ENCODE results near the gene MCRS1.
A peak's percentile ranks its signal among the peaks of the same experiment; 100 is the strongest.

The MCRS1 gene

DNA sequence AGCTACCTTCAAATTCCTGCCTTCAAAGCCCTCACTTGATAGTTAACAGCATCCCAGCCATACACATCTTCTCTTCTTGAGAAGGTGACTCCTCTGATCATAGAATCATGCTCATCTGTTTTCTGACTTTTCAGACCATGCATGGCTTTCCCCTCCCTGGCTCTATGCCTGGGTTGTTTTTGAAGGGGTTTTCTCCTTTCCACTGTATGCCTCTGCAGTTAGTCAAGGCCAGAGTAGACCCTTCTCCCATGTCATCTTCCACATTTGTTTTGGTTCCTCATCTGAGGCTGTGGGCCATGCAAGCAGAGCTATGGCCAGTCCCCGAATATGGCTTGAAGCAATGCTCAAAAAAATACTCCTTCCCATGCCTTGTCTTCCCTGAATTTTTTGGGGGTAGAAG, 14.3 kb upstream of the MCRS1 start:
- no peak for DNase-seq

DNA sequence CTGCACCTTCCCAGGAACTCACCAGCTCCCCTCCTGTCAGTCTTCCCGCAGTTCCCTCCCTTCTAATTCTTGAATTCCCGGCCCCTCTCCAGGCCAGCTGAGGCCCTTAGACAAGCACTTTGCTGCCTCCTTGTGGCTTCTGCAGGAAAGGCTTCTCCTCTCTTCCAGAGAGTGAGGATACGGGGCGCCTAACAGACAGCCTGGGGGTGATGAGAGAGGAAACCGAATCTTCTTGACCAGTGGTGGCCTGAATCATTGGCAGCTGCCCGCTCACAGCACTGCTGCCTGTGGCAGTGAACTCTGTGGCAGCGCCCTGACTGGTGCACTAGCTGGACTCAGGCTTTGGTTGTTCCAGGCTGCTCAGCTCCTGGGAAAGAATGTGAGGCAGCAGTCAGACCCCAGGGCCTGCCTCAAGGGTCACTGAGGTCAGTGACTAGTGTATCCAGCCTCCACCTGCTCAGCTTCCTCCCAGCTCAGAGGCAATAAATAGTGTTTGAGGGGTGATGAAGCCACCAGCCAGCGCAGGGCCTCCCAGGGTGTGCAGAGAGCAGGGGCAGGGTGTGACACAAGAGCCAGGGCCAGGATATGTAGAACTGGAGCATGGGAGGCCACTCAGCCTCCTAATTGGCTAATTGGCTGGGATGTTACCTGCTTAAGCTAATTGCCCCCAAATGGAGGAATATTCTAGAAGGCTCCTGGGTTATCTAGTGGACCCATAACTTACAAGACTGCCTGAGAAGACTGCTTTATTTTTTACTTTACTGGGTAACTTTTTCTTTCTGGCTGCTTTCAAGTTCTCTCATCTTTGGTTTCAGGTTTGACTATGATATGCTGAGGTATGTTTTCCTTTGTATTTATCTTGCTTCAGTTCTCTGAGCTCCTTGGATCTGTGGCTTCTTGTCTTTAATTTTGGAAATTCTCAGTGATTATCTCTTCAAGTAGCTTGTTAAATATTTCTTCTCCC, 12.9 kb upstream of the MCRS1 start:
- DNase-seq, result peak in 1 of 4 experiments; percentile 17

DNA sequence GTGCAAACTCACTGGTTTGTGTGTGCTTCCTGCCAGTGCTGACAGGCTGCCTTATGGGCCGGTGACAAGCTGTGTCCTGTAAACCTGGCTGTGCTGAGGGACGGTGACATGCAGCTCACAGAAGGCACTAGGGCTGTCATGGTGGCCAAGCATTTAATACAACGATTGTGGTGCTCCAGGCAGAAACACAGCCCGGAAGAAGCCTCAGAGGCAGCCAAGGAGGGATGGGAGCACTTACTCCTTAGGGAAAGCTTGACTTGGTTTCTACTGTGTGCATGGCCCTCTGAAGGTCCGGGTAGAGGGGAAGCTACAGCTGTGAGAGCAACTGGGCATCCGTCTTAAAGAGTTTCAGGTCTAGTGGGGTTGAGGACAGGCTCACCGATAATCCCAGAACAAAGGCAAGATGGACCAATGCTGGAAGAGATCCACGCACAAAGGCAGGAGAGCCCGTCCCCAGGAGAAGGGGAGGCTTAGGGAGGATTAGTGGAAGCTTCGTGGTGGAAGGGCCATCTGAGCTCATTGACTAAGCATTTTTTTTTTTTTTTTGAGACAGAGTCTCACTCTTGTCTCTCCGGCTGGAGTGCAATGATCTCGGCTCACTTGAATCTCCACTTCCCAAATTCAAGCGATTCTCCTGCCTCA, 10.7 kb upstream of the MCRS1 start:
- DNase-seq, result no peak

DNA sequence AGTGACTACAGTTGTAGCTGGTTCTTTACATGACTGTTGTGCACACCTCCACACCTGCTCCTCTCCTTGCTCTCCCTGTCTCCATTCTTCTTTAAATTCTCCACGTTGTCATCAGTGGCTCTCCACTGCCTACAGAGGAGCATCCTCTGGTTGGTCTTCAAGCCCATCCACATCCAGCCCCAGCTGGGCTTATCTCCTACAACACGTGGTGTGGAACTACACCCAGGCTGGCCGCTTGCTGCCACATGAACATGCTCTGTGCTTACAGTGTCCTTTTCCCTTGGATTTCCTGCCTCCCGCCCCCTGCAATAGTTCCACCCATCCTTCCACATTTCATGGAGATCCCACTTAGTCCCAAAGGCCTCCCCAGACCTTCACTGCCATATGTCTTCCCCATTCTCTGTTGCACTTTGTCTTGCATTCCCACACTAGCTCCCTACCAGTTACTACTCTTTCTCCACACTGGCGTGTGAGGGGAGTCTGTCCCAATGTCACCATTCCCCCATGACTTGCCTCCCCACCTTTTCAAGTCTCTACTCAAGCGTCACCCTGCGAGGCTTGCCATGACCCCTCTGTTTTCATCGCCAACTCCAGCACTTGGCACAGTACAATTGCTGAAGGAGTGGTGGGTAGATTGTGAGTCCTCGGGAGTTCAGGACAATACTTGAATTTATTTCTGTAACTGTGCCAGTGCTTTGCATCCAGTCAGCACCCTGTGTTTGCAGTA, 9.8 kb upstream of the MCRS1 start:
- no peak for DNase-seq

GRCh38 chr12:49568442-49569162, 660 bp upstream of the MCRS1 start:
- no peak for DNase-seq

GRCh38 chr12:49567302-49567610, 686 bp downstream of the MCRS1 start:
- no peak for DNase-seq

GRCh38 chr12:49566361-49566760, 1.6 kb downstream of the MCRS1 start:
- DNase-seq, result no peak

DNA sequence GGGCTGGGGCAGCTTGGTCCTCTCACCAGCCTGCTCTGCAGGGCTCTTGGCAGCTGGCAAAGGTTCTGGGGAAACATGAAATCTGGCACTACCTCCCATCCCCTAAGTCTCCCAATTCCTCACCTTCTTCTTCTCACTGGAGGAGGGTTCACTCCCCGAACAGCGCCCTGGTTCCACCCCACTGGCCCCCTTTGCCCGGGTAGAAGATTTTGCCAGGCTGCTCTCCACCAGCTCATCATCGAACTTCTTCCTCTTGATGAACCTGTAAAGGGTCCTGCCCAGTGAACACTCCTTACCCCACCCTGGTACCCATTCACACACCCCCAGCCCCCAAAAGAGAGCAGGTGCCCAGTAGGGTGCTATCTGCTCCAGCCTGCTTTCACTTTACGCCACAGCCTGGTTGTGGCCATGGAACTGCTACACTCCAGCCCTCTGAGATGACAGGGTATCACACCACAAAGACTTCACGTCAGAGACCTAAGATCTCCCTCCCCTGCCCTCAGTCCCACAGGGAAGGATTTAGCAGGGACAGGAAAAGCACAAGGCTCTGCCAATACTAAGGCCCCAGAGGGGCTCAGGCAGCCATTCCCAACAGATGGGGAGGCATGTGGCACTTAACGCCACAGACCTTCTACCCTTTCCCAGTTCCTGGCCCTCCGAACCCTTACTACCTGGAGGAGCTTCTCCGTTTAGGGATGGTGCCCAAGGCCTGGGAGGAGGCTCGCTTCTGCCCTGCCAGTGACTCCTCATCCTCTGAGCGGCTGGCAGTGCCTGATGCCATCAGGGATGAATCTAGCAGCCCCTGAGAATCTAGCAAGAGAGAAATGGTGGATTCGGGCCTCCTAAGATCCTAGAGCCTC, 2.3 kb downstream of the MCRS1 start:
- no peak for DNase-seq

- no peak for DNase-seq
Observed at GRCh38 chr12:49564686-49565405, 3.1 kb downstream of the MCRS1 start.

- no peak for DNase-seq
Observed at GRCh38 chr12:49563951-49564685, 3.8 kb downstream of the MCRS1 start.

GRCh38 chr12:49562831-49563230, 5.1 kb downstream of the MCRS1 start:
- DNase-seq, result no peak

GRCh38 chr12:49562233-49562632, 5.7 kb downstream of the MCRS1 start:
- DNase-seq, result no peak

DNA sequence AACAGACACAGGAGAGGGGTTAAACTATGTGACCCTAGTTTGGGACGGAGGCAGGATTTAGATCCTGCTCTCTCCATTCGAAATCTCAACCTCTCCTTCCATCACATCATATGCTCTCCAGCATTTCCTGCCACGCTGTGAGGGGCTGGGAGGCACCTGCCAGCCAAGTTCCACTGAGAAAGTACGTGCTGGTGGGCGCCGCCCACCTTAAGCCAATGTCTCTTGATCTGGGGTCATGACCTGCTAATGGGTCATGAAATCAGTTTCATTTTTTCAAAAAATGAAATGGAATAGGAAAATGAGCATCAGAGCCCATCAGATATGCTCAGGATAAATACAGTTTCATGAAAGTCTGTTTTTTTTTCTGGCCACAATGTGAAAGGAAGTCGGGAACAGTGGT, 7.2 kb downstream of the MCRS1 start:
- DNase-seq, result no peak

- DNase-seq, result no peak
Observed at GRCh38 chr12:49559011-49559675, 8.8 kb downstream of the MCRS1 start.

DNA sequence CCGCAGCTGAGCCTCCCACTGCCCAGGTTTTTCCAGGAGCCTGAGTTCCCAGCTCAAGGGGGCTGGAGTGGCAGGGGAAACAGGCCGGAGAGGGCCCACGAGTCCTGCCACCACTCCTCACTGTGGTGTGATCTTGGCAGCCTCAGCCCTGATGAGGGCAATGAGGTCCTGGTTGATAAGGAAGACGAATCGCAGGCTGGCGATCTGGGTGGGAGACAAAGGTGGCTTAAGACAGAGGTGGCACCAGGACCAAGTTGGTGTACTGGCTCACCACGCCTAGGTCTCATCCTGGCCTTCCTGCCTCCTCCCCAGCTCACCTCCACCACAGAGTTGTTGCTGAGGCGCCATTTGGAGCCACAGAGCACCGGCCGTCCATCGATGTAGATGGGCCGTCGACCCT, 9.4 kb downstream of the MCRS1 start:
- no peak for DNase-seq

- no peak for DNase-seq
Observed at GRCh38 chr12:49557917-49558215, 10.1 kb downstream of the MCRS1 start.

- no peak for DNase-seq
Observed at GRCh38 chr12:49557187-49557916, 10.6 kb downstream of the MCRS1 start.

DNA sequence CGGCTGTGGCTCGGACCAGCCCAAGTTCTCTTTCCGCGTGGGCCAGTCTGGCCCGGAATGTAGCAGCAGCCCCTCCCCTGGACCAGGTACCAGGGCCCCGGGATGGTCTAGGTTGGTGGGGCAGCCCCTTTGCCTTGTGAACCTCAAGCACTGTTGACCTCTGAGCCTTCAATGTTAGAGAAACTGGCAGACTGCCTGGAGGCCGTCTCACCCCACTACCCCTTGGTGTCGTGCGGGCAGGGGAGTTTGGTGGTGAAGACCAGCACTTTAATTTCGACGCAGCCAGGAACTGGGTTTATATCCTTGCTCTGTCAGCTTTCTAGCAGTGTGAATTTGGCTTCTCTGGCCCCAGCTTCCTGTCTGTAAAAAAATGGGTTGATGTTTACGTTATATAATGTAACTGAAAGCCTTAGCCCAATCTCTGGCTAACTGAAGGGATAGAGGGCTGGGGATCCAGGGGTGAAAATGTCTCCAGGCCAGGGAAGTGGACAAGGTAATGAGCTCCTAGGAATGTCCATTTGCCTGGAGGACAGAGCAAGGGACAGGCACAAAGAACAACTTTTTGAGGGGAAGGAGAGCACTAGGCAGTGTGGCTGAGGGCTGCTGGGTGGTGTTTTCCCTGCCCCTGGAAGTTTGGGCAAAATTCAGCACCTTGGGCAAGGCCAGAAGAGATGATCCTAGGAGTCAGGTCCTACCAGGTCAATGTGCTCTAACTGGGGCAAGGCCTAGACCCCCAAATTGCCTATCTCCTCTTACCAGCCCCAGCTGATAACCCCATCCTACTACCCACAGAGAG, 11.4 kb downstream of the MCRS1 start:
- no peak for DNase-seq
